ENCODE data around the gene IL3.

DNA sequence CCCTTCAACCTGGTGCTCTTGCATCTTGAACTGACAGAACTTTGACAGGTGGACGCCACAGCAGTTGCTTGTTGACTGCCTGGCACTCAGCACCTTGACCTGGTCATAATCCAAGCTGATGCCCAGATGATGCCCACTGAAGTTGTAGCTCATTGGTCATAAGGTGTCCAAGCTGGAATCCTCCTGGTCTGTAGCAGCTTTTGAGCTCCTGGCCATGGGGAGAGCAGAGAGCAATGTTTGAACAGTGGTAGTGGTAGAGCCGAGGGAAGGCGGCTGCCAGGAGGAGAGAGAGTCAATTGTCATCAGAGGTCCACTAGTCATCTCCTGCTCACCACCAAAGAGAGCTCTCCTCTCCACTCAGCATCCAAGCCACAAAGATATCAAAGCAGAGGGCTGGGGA lies 36.4 kb downstream of the IL3 start:
- no peak for TF ChIP-seq EZH2 (IDR thresholded peaks at IDR 0.05; ENCODE audit: insufficient read depth, poor library complexity, severe bottlenecking)
- TF ChIP-seq EZH2phosphoT487 (IDR thresholded peaks at IDR 0.05; ENCODE audit: insufficient read depth, low read depth), result no peak
